COLO668 (cell line): Measurements from ENCODE around the gene DRC7.
"Not testable (repeated sequence)": the region's sequence is repeated elsewhere in the genome, so short reads cannot be mapped to it uniquely, and the experiment has no call there.

Experiments
- DNase-seq: peaks from one replicate; lab custom pipeline; 2025; ENCODE audit not compliant: unreplicated experiment; lab: John Stamatoyannopoulos, UW

DRC7 gene

DNA sequence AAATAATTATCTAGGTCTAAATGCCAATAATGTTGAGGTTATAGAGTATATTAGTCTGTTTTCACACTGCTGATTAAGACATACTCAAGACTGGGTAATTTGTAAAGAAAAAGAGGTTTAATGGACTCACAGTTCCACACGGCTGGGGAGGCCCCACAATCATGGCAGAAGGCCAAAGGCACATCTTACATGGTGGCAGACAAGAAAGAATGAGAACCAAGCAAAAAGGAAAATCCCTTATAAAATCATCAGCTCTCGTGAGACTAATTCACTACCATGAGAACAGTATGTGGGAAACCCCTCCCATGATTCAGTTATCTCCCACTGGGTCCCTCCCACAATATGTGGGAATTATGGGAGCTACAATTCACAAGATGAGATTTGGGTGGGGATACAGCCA, 38.1 kb downstream of the DRC7 start:
- DNase-seq = no peak

DNA sequence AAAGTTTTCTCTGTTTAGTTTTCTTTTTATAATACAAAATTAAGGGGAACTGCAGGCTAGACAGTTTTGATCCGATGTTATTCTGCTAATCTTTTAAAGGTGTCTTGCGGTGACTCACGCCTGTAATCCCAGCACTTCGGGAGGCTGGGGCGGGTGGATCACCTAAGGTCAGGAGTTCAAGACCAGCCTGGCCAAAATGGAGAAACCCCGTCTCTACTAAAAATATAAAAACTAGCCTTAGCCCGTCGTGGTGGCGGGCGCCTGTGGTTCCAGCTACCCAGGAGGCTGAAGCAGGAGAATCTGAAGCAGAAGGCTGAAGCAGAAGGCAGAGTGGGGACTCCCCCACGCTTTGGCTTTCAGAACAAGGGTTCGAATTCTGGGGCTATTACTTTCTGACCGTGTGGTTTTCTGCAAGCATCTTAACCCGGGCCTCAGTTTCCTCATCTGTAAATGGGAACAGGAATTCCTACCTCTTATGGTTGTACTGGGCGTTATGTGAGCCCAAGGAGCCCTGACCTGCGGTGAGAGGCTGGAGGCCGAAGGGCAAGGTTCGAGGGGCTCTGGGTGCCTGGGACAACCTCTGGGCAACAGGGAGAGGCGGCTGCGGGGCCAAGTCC, 39.8 kb downstream of the DRC7 start:
- no peak for DNase-seq

DNA sequence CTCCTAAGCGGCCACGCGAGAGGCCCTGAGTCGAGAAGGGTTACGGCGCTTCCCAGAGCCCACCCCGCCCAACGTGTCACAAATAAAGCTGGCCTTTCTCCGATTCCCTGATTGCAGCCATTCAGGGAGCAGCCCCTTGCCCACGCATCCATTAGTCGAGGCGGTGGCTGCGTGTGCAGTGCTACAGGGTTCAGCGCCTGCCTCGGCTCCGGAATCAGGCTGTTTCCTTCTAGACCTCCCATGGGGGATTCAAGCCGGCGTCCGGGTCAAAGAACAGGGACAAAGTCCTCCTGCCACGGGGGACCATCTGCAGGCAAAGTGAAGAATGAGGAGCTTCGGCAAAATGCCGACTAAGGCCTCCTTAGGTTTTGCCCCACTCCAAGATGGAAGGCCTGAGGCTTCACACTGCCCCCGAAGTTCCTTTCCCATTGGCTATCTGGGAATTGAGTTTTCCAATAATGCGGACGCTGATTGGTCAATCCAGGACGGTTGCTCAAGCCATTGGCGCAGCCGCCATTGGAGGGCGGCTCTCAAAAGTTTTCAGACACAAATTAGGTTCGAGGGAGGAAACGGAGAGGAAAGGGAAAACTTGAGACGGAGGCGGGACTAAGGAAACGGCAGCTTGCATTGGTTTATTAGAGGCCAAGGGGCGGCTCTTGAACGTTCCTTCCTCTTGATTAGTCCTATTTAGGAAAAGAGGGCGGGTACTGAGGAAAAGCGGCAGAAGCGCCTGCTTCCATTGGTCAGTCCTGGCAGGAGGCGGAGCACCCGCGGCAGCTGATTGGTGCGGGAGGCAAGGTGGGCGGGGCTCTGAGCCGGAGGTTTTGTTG, 40.5 kb downstream of the DRC7 start:
- peak; percentile 99 for DNase-seq

DNA sequence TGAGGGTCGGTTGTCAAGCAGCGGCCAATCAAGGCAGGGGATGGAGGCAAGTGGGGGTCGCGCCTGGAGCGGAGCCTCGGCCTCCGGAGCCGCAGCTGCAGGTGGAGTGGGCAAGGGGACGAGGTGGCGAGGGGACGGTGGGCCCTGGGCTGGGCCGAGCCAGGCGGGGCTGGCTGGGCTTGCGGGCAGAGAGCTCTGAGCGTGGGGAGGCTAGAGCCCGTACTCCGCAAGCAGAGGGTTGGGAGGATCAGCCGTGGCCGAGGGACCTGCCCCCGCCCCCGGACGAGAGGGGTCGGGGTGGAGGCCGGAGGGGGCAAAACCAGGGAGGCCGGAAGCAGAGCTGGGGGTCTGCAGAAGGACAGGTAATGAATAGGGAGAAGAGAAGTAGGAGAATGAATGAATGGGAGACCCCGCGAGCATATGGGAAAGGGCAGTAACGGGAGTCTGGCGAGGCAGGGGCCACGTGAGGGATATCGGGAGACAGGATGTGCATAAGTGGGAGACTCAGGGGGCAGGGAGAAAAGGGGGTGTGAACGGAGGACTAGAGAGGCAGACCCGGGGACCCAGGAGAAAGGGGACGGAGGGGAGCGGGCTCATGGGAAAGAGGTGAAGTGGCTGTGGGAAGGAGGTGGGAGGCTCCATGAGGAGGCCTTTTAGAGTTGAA, 41.3 kb downstream of the DRC7 start, which contains the start of gene KATNB1:
TSS of gene KATNB1 (plus strand) at position 16 of the 664 bp plus-strand sequence. CDS start 1,474 bp downstream, outside the sequence.
- DNase-seq = peak; percentile 40

DNA sequence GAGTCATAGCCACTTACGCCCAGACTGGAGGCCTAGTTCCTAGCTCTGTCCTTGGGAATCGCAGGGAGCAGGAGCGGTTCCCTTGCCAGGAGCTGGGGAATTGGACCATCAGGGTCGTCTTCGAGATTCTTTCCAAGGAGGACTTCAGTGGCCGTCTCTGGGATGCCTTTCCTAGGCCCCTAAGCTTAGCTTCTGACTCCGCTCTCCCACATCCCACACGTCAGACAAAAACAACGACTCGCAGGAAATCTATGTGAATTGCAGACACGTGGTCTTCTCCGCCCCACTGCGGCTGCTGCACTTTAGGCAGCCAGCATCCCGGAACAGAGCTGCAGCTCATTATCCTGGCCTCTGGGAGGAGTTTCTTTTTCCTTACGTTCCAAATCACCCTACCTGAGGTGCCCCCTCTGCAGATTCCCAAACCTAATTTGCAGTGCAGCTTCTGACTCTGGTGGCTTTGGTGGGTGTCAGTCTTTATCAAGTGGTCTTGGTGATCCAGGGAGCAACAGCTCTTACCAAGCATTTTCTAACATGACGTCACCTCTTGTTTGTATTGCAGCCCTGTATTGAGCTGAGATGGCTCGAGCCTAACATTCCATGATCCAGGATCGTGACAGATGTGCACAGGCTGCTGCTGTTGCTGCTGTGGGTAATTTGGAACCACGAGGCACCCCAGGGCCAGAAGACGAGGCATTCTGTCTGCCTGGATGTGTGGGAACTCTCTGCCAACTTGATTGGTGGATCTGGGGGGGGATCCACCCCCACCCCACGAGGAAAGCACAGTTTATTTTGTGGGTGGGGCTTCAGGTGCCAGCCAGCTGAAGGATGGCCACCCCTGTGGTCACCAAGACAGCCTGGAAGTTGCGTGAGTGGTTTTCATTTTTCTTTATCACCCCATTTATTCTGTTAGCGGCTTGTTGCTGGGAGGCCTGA, 42.1 kb downstream of the DRC7 start:
- DNase-seq = peak; percentile 63

DNA sequence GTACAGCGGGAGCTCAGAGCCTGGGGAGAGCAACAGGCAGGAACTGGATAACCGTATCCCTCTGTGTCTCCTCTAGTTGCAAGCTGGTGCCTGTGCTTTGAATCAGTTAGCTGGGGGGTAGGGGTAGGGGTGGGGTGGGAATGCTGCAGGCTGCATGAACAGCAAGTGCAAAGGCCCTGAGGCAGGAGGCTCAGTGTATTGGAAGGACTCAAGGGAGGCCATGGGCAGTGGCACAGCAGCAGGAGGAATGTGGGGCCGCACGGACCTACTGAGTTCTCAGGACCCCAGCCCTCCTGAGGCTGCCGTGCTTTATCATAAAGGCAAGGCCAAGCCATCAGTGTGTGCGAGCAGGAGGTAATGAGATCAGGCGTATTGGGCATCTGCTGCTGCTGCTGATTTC, 44.2 kb downstream of the DRC7 start:
- no peak for DNase-seq

DNA sequence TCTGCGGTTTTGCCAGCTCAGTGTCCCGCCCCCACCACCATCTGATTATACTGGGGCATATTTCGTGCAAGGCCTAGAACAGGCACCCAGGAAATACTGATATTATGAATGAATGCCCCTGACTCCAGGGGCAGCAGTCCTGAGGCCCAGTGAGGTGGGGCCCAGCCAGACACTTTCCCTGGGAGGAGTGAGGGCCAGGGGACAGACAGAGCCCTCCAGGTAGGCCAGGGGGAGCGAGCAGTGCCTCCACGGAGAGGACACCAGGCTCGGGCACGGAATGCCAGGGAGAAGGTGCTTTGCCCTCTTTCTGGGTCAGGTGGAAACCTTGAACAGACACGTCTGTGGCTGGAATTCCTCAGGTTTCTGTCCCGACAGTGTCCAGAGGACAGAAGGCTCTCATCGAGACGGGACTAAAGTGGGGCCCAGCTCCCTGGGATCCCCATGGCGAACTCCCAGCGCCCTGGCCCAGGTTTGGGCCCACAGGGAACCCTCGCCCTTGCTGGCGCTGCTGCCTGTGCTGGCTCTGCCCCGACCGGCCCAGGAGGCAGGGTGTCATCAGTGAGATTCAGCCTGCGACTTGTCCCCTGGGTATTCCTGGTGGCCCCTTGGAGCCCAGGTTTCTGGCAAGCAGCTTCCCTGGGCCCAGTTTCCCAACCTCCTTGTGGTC, 45.3 kb downstream of the DRC7 start:
- no peak for DNase-seq

DNA sequence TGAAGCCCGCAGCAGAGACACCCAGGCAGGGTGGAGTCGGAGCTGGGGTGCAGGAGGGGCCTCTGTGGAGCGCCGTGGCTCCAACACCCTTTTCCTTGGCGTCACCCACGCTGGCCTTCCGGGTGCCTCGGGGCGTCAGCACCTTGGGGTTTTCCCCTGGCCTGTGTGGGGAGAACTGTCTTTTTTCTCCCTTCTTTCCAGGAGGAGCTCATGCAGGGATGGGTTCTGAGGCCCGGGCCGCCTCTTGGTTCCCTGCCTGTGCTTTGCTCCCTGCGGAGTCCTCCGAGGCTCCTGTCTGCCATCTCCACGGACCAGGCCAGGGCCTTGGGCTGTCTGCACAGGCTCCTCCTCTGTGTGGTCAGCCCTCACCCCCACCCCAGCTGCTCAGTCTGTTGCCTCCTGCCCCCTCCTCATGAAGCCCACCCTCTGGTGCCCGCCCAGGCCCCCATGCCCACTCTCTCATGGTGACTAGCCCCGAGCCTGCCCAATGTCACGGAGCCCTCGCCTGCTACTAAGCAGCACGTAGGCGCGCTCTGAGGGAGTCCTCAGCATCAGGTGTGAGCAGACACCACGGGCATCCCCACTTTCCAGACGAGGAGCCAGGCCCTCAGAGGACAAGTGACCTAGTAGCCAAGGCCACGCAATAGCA, 45.9 kb downstream of the DRC7 start:
- no peak for DNase-seq

DNA sequence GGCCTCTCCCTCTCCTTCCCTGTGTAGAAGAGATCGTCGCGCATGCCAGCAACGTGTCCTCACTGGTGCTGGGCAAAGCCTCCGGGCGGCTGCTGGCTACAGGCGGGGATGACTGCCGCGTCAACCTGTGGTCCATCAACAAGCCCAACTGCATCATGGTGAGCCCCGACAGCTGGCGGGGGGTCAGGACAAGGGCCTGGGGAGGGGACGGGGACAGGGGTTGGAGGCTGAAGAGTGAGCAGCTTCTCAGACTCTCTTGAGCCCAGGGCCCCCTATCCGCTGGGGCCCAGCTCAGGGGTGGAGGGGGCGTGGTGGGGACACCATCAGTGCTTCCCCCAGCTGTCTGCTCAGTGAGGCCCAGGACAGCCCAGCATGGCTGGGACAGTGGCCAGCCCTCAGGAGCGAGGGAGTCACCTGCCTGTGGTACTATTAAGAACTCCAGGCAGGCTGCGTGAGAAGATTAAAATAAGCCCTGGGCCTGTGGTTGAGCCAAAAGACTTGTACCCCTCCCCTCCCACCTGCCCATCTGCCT, 47.1 kb downstream of the DRC7 start:
- DNase-seq = no peak

DNA sequence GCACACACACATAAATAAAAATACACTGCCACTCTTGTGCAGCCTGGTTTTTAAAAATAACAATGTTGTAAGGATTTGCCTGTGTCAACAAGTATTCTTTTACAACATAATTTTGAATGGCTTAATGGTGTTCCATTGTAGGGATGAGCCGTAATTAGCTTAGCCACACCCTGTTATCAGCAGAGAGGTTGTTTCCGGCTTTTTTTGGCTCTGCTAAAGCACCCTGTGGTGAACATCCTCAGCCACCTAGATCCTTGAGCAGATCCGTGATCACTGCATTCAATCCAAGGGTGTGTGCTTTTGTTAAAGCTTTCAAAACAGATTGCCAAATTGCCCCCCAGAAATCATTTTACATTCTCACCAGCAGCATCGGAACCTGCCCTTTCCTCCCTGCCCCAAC, 47.9 kb downstream of the DRC7 start:
- no peak for DNase-seq

DNA sequence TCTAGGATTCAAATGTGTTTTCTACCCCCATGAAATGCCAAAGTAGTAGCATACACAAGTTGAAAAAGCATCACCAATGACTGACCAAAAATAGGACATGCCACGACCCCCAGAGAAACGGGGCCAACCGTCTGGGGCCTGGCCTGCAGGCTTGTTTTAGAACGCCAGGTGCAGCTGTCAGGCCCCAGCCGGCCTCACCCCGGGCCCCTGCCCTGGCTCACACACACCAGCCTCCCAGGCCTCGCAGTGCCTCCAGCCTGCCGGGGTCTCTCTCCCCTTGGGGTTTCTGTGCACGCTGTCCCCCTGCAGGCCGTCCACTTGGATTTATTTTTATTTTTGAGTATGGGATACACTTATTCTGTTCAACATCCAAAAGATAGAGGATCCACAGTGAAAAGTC, 48.9 kb downstream of the DRC7 start:
- no peak for DNase-seq

DNA sequence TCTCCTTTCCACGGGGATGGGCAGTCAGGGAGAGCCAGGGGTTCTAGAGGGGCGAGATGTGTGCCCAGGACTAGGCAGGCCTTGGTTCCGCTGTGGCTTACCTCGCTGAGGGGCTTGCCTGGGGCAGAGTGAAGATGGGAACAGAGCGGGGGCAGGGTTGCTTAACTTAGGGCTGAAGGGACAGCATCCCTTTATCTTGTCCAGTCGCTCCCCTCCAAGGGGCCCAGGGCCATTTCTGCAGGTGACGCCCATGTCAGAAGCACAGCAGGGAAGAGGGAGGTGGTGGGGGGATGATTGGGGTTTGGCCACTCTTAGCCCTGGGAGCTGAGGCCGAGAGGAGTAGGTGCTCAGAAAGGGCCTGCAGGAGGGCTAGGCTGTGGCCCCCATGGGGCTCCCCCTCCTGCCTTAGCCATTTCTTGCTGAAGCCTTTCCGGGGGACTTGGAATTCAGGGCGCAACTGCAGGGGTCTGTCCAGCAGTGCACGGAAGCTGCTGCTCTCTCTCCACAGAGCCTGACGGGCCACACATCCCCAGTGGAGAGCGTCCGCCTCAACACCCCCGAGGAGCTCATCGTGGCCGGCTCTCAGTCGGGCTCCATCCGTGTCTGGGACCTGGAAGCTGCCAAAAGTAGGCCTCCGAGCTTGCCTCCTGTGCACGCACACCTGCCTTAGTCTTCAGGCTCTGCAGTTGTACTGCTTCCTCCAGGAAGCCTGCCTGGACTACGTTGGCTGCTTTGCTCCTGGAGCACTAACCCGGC, 49.5 kb downstream of the DRC7 start:
- DNase-seq = no peak

DNA sequence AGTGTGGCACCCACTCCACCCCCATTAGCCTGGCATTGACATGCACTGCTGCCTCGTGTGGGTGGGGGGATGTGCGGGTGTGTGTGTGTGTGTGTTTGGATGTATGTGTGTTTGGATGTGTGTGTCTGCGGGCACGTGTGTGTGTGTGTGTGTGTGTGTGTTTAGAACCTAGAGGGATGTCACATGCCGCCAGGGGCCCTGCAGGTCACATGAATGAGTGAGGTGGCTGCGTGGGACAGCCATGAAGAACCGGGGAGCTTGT, 50.0 kb downstream of the DRC7 start:
- no peak for DNase-seq

DNA sequence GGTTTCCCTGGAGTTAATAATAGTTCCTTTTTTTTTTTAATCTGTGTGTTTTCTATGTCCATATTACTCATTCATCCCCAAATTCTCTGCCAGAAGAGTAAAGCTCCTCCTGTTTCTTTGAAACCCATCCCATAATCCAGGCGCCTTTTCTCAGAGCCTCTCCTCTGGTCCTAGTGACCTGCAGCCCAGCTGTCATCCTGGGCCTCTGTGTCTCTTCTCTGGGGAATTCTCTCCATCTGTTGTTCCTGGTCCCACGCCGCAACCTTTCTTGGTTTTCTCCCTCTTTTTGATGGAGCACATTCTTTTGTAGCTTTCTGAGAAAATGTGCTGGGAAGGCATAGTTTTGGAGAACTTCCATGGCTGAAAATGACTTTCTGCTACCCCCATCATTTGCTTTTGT, 51.2 kb downstream of the DRC7 start:
- no peak for DNase-seq

DNA sequence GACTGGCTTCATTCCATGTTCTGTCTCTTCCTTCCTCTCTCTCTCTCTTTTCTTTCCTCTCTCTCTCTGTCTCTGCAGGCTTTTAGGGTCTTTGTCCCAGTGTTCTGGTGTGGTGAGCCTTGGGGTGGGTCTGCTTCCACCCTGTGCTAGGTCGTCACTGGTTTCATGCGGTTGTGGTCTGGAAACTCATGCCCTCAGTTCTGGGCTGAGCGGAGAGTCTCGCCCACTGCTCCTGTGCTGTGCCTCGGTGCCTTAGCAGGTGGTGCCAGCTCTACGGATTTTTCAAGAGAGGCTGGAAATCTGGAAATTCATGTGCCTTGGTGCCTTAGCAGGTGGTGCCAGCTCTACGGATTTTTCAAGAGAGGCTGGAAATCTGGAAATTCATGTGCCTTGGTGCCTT, 51.7 kb downstream of the DRC7 start:
- DNase-seq = not testable (repeated sequence)

DNA sequence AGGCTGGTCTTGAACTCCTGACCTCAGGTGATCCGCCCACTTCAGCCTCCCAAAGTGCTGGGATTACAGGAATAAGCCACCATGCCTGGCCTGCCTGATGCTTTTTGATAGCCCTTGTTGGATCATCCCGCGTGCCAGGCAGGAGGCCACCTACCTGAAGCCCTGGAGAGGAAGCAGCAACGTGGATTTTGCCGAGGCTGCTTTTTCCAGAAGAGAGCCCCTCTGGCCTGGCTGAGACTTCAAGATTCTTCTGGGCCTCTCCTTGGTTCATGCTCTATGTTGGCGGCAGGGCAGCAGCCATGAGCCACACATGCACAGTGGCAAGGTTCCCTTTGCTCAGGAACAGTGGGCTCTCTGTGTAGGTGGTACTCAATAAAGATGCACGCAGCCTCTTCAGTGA, 52.5 kb downstream of the DRC7 start:
- no peak for DNase-seq

DNA sequence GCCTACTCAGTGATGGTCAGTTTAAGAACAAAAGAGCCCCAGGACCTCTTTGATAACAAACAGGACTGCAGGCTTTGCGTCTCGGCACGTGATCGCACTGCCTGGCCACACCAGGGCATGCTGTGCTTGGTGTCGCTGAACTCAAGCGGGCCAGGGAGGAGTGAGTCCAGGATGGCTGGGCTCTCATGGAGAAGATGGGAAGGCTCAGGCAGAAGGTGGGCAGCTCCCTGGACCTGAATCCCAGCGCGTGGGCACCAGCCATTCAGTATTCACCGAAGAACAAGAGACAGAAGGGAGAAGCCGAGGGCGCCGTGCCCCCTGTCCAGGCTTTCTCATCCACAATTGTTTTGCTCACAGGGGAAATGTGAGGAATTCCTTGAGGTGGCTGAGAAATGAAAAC, 52.9 kb downstream of the DRC7 start:
- DNase-seq = no peak

DNA sequence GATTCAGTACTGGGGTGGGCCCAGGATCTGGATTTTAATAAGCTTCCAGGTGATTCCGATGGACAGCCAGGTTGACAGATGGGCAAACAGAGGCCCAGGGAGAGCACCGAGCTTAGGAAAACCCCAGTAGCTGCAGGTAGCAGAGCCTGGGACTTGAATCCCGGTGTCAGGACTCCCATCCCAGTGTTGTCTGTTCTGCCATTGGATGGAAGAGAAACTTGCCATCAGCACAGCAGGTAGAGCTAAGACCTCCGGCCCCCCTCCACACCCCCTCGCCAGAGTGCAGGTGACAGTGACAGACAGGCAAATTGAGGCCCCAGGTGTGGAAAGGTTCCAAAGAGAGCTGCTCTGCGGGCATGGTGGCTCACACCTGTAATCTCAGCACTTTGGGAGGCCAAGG, 53.4 kb downstream of the DRC7 start:
- no peak for DNase-seq

DNA sequence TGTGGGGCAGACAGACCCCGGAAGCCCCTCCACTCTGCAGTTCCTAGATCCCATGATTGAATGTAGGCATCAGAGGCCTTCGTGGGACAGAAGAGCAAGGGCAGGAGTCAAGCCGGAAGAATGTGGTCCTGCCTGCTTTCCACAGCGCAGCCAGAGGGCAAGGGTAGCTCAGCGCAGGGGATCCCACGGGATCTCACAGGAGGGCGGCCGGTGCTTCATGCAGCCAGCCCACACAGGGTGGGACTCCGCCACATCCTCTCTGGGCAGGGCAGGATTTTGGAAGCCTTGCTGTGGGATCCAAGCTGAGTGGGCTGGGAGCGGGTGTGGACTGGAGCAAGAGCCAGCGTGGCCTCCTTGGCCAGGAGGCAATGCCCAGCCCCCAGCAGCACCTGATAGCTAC, 54.0 kb downstream of the DRC7 start:
- no peak for DNase-seq
